Stimulated activated CD8-positive, alpha-beta memory T cell treated with anti-CD3 and anti-CD28 coated beads, Interleukin-2, amount 100 ng/mL, for 48 hours (primary cell): Measurements from ENCODE around the gene METRNL.
"Not testable (repeated sequence)": the region's sequence is repeated elsewhere in the genome, so short reads cannot be mapped to it uniquely, and the experiment has no call there.

ENCODE experiments used
- DNase-seq, 2 donors: peaks; one replicate each; pipeline ENCODE4 v3.0.0-alpha.2; 2020; ENCODE audit warnings: low read depth in 2 of 2

Gene METRNL

DNA sequence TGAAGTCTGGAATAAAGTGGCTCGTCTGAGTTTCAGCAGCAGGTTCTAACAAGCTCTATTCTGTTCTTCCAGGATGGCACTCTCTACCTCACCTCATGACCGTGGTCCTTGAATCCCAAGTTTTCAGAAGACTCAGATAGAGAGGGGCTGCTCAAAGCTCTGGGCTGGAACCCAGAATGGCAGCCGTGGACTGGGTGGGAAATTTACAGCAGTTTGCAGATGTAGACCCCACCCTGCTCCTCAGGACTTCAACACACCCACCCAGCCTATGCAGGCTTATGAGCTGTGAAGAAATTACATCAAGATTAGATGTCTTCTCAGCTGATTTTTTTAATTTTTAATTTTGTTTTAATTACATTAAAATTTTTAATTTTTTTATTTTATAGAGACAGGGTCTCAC, 59.4 kb downstream of the METRNL start:
- DNase-seq: no peak

DNA sequence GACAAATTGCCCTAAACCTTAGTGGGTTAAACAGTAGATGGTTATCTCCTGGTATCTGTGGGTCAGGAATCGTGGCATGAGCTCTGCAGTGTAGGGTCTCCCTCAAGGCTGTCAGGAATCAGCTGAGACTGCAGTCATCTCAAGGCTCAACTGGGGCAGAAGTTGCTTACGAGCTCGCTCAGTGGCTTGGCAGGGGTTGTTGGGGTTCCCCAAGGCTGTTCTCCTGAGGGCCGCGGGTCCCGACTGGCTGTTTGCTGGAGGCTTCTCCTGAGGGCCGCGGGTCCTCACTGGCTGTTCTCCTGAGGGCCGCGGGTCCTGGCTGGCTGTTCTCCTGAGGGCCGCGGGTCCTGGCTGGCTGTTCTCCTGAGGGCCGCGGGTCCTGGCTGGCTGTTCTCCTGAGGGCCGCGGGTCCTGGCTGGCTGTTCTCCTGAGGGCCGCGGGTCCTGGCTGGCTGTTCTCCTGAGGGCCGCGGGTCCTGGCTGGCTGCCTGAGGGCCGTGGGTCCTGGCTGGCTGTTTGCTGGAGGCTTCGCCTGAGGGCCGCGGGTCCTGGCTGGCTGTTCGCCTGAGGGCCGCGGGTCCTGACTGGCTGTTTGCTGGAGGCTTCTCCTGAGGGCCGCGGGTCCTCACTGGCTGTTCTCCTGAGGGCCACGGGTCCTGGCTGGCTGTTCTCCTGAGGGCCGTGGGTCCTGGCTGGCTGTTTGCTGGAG, 60.3 kb downstream of the METRNL start:
- not testable (repeated sequence) for DNase-seq

DNA sequence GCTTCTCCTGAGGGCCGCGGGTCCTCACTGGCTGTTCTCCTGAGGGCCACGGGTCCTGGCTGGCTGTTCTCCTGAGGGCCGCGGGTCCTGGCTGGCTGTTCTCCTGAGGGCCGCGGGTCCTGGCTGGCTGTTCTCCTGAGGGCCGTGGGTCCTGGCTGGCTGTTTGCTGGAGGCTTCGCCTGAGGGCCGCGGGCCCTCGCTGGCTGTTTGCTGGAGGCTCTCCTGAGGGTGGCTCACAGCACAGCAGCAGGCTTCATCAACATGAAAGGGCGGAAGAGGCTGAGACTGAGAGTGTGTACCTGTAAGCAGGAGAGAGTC, 60.8 kb downstream of the METRNL start:
- not testable (repeated sequence) for DNase-seq

DNA sequence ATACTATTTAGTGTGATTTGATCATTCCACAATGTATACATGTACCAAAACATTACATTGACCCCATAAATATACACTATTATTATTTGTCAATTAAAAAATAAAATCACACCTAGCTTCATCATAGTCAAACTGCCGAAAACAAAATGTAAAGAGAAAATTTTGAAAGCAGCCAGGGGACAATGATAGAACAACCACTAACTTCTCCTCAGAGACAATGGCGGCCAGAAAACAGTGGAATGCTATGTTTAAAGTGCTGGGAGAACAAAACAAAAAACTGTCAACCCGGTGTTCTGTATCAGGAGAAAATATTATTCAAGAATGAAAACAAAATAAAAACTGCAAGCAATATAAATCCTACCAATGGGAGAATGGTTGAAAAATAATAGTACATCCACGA, 63.2 kb downstream of the METRNL start:
- no peak for DNase-seq

DNA sequence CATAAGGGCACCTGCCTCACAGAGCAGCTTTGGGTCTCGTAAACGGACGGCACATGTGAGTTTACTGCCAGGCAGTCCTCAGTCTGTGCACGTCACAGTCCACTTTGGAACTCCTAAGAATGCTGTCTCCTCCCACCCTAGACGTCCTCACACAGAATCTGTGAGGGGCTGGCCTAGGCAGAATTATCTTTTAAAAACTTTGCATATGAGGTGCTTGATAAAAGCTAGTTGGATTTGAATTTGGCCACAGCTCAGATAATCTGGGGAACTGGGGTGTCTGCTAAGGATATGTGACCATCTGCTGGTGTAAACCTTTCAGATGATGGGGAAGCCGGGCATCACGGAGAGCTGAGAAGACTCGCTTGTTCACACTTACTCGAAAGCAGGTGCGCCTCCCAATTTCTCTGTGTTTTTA, 64.4 kb downstream of the METRNL start:
- DNase-seq: no peak
